SK-N-SH (cell line): Measurements from ENCODE around the gene PELI1.

Experiments used
- POLR2AphosphoS5 ChIP-seq: IDR thresholded peaks from 2 replicates; pipeline ENCODE4 v1.6.1; 2012; ENCODE audit warnings: low read depth, low read length
- RFX5 ChIP-seq: IDR thresholded peaks from 2 replicates; pipeline ENCODE4 v1.6.1; 2012; ENCODE audit warnings: mild to moderate bottlenecking, improper control_type of control experiment, low read length
- RXRA ChIP-seq: IDR thresholded peaks from 2 replicates; pipeline ENCODE4 v1.4.0; 2012; ENCODE audit warnings: low read depth, mild to moderate bottlenecking, borderline replicate concordance
- SIN3A ChIP-seq: IDR thresholded peaks from 2 replicates; pipeline ENCODE4 v1.6.1; 2012; ENCODE audit warnings: low read depth, mild to moderate bottlenecking, low read length, moderate library complexity, borderline replicate concordance
- TAF1 ChIP-seq: IDR thresholded peaks from 2 replicates; pipeline ENCODE4 v1.6.1; 2012; ENCODE audit warnings: low read depth, mild to moderate bottlenecking, low read length, moderate library complexity, borderline replicate concordance
- TF ChIP-seq, protein P1 (sequence below): IDR thresholded peaks from 2 replicates; pipeline ENCODE4 v1.4.0; 2012; ENCODE audit warnings: low read depth, borderline replicate concordance
- TF ChIP-seq, protein P2 (sequence below): fragments of 200-600 bp; sonication (generic); IDR thresholded peaks from 2 replicates; pipeline ENCODE4 v1.6.1; 2017; ENCODE audit warnings: antibody characterized with exemption, mild to moderate bottlenecking, moderate library complexity
- TF ChIP-seq, protein P3 (sequence below): IDR thresholded peaks from 2 replicates; pipeline ENCODE4 v1.4.0; 2012; ENCODE audit warnings: low read depth, borderline replicate concordance
- TF ChIP-seq, protein P4 (sequence below): IDR thresholded peaks from 2 replicates; pipeline ENCODE4 v1.4.0; 2012; ENCODE audit warnings: low read depth

DNA sequence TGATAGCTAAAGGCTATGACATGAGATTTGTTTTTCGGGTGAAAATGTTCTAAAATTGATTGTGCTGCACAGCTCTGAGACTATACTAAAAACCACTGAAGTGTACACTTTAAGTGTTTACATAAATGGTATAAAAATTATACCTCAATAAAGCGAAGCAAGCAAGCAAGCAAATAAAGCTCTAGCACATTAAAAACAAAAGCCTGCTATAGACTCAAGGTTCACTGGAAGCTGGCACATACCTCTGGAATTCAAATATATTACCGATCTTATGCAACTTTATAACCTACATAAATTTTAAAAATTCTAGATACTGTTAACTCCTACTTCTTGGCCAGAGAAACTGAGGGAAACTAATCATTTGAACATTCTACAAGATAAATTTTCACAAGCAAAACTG, 20.1 kb downstream of the PELI1 start:
- TF ChIP-seq, protein P1, sequence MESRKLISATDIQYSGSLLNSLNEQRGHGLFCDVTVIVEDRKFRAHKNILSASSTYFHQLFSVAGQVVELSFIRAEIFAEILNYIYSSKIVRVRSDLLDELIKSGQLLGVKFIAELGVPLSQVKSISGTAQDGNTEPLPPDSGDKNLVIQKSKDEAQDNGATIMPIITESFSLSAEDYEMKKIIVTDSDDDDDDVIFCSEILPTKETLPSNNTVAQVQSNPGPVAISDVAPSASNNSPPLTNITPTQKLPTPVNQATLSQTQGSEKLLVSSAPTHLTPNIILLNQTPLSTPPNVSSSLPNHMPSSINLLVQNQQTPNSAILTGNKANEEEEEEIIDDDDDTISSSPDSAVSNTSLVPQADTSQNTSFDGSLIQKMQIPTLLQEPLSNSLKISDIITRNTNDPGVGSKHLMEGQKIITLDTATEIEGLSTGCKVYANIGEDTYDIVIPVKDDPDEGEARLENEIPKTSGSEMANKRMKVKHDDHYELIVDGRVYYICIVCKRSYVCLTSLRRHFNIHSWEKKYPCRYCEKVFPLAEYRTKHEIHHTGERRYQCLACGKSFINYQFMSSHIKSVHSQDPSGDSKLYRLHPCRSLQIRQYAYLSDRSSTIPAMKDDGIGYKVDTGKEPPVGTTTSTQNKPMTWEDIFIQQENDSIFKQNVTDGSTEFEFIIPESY = no peak
- TF ChIP-seq, protein P2, sequence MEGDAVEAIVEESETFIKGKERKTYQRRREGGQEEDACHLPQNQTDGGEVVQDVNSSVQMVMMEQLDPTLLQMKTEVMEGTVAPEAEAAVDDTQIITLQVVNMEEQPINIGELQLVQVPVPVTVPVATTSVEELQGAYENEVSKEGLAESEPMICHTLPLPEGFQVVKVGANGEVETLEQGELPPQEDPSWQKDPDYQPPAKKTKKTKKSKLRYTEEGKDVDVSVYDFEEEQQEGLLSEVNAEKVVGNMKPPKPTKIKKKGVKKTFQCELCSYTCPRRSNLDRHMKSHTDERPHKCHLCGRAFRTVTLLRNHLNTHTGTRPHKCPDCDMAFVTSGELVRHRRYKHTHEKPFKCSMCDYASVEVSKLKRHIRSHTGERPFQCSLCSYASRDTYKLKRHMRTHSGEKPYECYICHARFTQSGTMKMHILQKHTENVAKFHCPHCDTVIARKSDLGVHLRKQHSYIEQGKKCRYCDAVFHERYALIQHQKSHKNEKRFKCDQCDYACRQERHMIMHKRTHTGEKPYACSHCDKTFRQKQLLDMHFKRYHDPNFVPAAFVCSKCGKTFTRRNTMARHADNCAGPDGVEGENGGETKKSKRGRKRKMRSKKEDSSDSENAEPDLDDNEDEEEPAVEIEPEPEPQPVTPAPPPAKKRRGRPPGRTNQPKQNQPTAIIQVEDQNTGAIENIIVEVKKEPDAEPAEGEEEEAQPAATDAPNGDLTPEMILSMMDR = no peak
- TF ChIP-seq RXRA (no peak), POLR2AphosphoS5 (no peak), TAF1 (no peak), SIN3A (no peak), RFX5 (no peak)
- TF ChIP-seq, protein P3, sequence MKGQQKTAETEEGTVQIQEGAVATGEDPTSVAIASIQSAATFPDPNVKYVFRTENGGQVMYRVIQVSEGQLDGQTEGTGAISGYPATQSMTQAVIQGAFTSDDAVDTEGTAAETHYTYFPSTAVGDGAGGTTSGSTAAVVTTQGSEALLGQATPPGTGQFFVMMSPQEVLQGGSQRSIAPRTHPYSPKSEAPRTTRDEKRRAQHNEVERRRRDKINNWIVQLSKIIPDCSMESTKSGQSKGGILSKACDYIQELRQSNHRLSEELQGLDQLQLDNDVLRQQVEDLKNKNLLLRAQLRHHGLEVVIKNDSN = no peak
- TF ChIP-seq, protein P4, sequence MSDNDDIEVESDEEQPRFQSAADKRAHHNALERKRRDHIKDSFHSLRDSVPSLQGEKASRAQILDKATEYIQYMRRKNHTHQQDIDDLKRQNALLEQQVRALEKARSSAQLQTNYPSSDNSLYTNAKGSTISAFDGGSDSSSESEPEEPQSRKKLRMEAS = no peak
